Measurements from ENCODE around the gene EIF6.
A peak's percentile ranks its signal among the peaks of the same experiment; 100 is the strongest.

The EIF6 gene

DNA sequence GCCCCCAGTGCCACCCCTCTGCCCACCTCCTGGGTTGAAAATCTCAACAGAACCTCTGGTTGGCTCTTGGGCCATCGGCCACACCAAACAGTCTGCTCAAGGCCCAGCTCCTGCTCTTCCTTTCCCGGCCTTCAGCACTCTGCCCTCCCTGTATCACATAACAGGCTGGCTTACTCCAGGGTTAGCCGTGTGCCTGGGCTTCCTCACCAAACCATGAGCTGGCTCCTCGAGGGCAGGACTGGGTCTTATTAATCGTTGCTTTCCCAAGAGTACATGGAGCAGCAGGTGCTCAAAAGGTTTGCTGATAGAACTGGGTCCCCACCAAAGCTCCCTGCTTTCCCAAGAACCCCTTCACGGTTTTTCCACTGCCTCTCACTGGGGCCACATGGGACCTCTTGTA, 20.4 kb upstream of the EIF6 start:
- DNase-seq (ENCODE audit: low read depth, low spot score) = no peak
- TF ChIP-seq ZNF274 (IDR thresholded peaks at IDR 0.05; ENCODE audit: low read depth, low read length) (no peak), YY1 (IDR thresholded peaks at IDR 0.05; ENCODE audit: insufficient read depth, insufficient read length) (no peak), SUZ12 (IDR thresholded peaks at IDR 0.05; ENCODE audit: extremely low read depth, insufficient read depth, insufficient read length) (no peak)
- peaks cover 7% of the 10 kb centered on the region for H3K4me1 ChIP-seq (ENCODE audit: insufficient read depth, insufficient read length)
- no peak overlapping the region for H3K9ac ChIP-seq (ENCODE audit: insufficient read length, low read depth)
- no peak overlapping the region for H3K4me3 ChIP-seq (ENCODE audit: insufficient read length, low read depth)
- H3K9me3 ChIP-seq (ENCODE audit: insufficient read depth, low read length) = no peaks in the 10 kb centered on the region
- H3K36me3 ChIP-seq (ENCODE audit: insufficient read depth, insufficient read length, low read length) = peaks cover 51% of the 10 kb centered on the region
- no peaks in the 10 kb centered on the region for H3K27me3 ChIP-seq (ENCODE audit: insufficient read depth, insufficient read length)

- TF ChIP-seq SUZ12 (IDR thresholded peaks at IDR 0.05; ENCODE audit: extremely low read depth, insufficient read depth, insufficient read length) = no peak
- TF ChIP-seq ZNF274 (IDR thresholded peaks at IDR 0.05; ENCODE audit: low read depth, low read length) = no peak
- TF ChIP-seq YY1 (IDR thresholded peaks at IDR 0.05; ENCODE audit: insufficient read depth, insufficient read length) = no peak
- peaks cover 11% of the 10 kb centered on the region for H3K4me1 ChIP-seq (ENCODE audit: insufficient read depth, insufficient read length)
- no peaks in the 10 kb centered on the region for H3K27me3 ChIP-seq (ENCODE audit: insufficient read depth, insufficient read length)
- peaks cover 41% of the 10 kb centered on the region for H3K36me3 ChIP-seq (ENCODE audit: insufficient read depth, insufficient read length, low read length)
- peak; percentile 94 for DNase-seq (ENCODE audit: low read depth, low spot score)
- no peaks in the 10 kb centered on the region for H3K9me3 ChIP-seq (ENCODE audit: insufficient read depth, low read length)
- no peak overlapping the region for H3K4me3 ChIP-seq (ENCODE audit: insufficient read length, low read depth)
- H3K9ac ChIP-seq (ENCODE audit: insufficient read length, low read depth) = peak overlapping the region; percentile 53
Observed at GRCh38 chr20:35303735-35304491, 19.3 kb upstream of the EIF6 start.

GRCh38 chr20:35303382-35303734, 18.8 kb upstream of the EIF6 start:
- Histone ChIP-seq H3K4me1 (ENCODE audit: insufficient read depth, insufficient read length) (peaks cover 11% of the 10 kb centered on the region), H3K9me3 (ENCODE audit: insufficient read depth, low read length) (no peaks in the 10 kb centered on the region), H3K36me3 (ENCODE audit: insufficient read depth, insufficient read length, low read length) (peaks cover 40% of the 10 kb centered on the region), H3K4me3 (ENCODE audit: insufficient read length, low read depth) (no peak overlapping the region), H3K9ac (ENCODE audit: insufficient read length, low read depth) (no peak overlapping the region), H3K27me3 (ENCODE audit: insufficient read depth, insufficient read length) (no peaks in the 10 kb centered on the region)
- DNase-seq (ENCODE audit: low read depth, low spot score) = no peak
- no peak for TF ChIP-seq ZNF274 (IDR thresholded peaks at IDR 0.05; ENCODE audit: low read depth, low read length)

DNA sequence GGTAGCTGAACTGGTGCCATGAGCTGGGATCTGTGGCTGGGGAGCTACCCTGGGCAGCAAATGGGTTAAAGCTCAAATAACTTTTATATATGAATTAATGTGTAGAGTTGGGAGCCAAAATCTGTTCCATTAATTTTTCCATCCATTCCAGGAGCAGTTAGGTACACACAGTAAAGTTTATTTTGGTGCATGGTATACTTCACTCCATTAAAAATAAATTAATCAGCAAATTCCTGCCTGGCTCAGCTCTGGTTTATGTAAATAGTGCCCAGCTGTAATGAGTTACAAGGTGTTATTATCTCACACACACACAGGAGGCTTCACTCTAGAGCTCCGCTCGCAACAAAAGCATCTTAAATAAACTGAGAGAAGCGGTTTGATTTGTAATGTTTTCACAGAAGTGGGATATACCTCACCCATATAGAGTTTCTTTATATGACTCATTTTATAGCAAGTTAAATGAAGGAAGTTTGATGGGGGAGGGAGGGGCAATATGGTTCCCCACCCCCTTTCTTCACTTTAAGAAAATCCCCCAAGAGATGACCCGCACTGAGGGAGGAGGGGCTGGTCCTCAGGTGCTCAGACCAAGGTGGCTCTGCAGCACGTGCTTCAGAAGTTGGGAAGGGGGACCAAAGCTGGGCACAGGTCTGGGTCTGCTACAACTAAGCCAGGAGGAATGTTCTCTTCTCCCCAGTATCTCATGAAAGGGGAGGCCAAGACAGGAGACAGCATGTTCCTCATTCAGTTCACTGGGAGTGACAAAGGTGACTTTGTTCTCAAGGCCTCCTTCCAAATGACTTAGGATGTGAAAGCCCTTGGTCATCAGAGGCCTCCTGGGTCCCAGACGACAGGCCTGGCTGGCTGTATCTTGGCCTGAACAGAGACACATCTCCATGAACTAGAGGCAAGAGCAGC, 18.1 kb upstream of the EIF6 start:
- no peaks in the 10 kb centered on the region for H3K9me3 ChIP-seq (ENCODE audit: insufficient read depth, low read length)
- H3K27me3 ChIP-seq (ENCODE audit: insufficient read depth, insufficient read length) = no peaks in the 10 kb centered on the region
- peaks cover 40% of the 10 kb centered on the region for H3K36me3 ChIP-seq (ENCODE audit: insufficient read depth, insufficient read length, low read length)
- H3K4me3 ChIP-seq (ENCODE audit: insufficient read length, low read depth) = no peak overlapping the region
- H3K9ac ChIP-seq (ENCODE audit: insufficient read length, low read depth) = no peak overlapping the region
- TF ChIP-seq ZNF274 (IDR thresholded peaks at IDR 0.05; ENCODE audit: low read depth, low read length) = no peak
- TF ChIP-seq SUZ12 (IDR thresholded peaks at IDR 0.05; ENCODE audit: extremely low read depth, insufficient read depth, insufficient read length) = no peak
- TF ChIP-seq YY1 (IDR thresholded peaks at IDR 0.05; ENCODE audit: insufficient read depth, insufficient read length) = no peak
- DNase-seq (ENCODE audit: low read depth, low spot score) = no peak
- H3K4me1 ChIP-seq (ENCODE audit: insufficient read depth, insufficient read length) = peaks cover 11% of the 10 kb centered on the region

- Histone ChIP-seq H3K4me1 (ENCODE audit: insufficient read depth, insufficient read length) (peaks cover 9% of the 10 kb centered on the region), H3K4me3 (ENCODE audit: insufficient read length, low read depth) (no peak overlapping the region)
- TF ChIP-seq YY1 (IDR thresholded peaks at IDR 0.05; ENCODE audit: insufficient read depth, insufficient read length) = no peak
- TF ChIP-seq SUZ12 (IDR thresholded peaks at IDR 0.05; ENCODE audit: extremely low read depth, insufficient read depth, insufficient read length) = no peak
- no peak for TF ChIP-seq ZNF274 (IDR thresholded peaks at IDR 0.05; ENCODE audit: low read depth, low read length)
Observed at GRCh38 chr20:35301426-35301825, 16.9 kb upstream of the EIF6 start.

GRCh38 chr20:35300469-35301262, 16.1 kb upstream of the EIF6 start:
- H3K9me3 ChIP-seq (ENCODE audit: insufficient read depth, low read length) = no peaks in the 10 kb centered on the region
- H3K36me3 ChIP-seq (ENCODE audit: insufficient read depth, insufficient read length, low read length) = peaks cover 36% of the 10 kb centered on the region
- no peak for DNase-seq (ENCODE audit: low read depth, low spot score)

More at GRCh38 chr20:35301426-35301825, 16.9 kb upstream of the EIF6 start:
- DNase-seq (ENCODE audit: low read depth, low spot score) = no peak
- H3K27me3 ChIP-seq (ENCODE audit: insufficient read depth, insufficient read length) = no peaks in the 10 kb centered on the region
- no peaks in the 10 kb centered on the region for H3K9me3 ChIP-seq (ENCODE audit: insufficient read depth, low read length)
- peaks cover 38% of the 10 kb centered on the region for H3K36me3 ChIP-seq (ENCODE audit: insufficient read depth, insufficient read length, low read length)
- H3K9ac ChIP-seq (ENCODE audit: insufficient read length, low read depth) = no peak overlapping the region

More at GRCh38 chr20:35300469-35301262, 16.1 kb upstream of the EIF6 start:
- Histone ChIP-seq H3K9ac (ENCODE audit: insufficient read length, low read depth) (no peak overlapping the region), H3K4me3 (ENCODE audit: insufficient read length, low read depth) (no peak overlapping the region), H3K27me3 (ENCODE audit: insufficient read depth, insufficient read length) (no peaks in the 10 kb centered on the region), H3K4me1 (ENCODE audit: insufficient read depth, insufficient read length) (peaks cover 7% of the 10 kb centered on the region)
- TF ChIP-seq SUZ12 (IDR thresholded peaks at IDR 0.05; ENCODE audit: extremely low read depth, insufficient read depth, insufficient read length) (no peak), ZNF274 (IDR thresholded peaks at IDR 0.05; ENCODE audit: low read depth, low read length) (no peak), YY1 (IDR thresholded peaks at IDR 0.05; ENCODE audit: insufficient read depth, insufficient read length) (no peak)

Data from NT2/D1 (cell line).